ENCODE data around the gene PIGP.

DNA sequence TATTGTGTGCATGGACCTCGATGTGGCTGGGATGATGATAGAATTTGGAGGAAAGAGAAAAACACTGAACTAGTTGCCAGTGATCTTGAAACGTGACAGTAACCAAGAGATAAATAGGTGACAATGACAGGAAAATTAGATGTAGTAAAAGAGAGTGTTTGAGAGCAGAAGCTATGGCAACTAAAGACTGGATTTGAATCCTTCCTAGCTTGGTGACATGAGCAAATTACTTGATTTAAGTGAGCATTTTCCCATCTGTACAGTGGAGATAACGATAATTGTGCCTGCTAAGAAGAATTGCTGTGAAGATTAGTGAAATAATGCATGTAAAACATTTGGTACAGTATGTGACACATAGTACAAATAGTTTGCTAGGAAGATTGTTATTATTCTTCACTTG, 12.9 kb upstream of the PIGP start:
- TF ChIP-seq CTCF (IDR thresholded peaks at IDR 0.05) = no peak
- TF ChIP-seq ZFX (IDR thresholded peaks at IDR 0.05; ENCODE audit: borderline replicate concordance) = no peak
